GM19328 (cell line): ENCODE results near the gene ZFYVE28.
"Not testable (repeated sequence)": the region's sequence is repeated elsewhere in the genome, so short reads cannot be mapped to it uniquely, and the experiment has no call there.

Experiments
- ATAC-seq: cut with Tn5 transposase; IDR thresholded peaks from one replicate; pipeline ENCODE4 v1.9.1; 2021; ENCODE audit warnings: mild to moderate bottlenecking, moderate library complexity; ENCODE audit not compliant: unreplicated experiment

Gene ZFYVE28

GRCh38 chr4:2275546-2276251, 142.7 kb downstream of the ZFYVE28 start:
- no peak for ATAC-seq

GRCh38 chr4:2275044-2275397, 143.4 kb downstream of the ZFYVE28 start:
- not testable (repeated sequence) for ATAC-seq

- ATAC-seq = no peak
Measured at GRCh38 chr4:2274320-2275043, 144.0 kb downstream of the ZFYVE28 start.

- ATAC-seq = no peak
Measured at GRCh38 chr4:2273657-2274319, 144.7 kb downstream of the ZFYVE28 start.

GRCh38 chr4:2273221-2273620, 145.2 kb downstream of the ZFYVE28 start:
- ATAC-seq = no peak

- ATAC-seq = no peak
Measured at GRCh38 chr4:2272828-2273120, 145.7 kb downstream of the ZFYVE28 start.

GRCh38 chr4:2272026-2272827, 146.2 kb downstream of the ZFYVE28 start:
- no peak for ATAC-seq

GRCh38 chr4:2271279-2272025, 147.0 kb downstream of the ZFYVE28 start:
- no peak for ATAC-seq

GRCh38 chr4:2270341-2271165, 147.9 kb downstream of the ZFYVE28 start:
- no peak for ATAC-seq

GRCh38 chr4:2269618-2270163, 148.8 kb downstream of the ZFYVE28 start:
- ATAC-seq = no peak

GRCh38 chr4:2269206-2269531, 149.3 kb downstream of the ZFYVE28 start:
- no peak for ATAC-seq

GRCh38 chr4:2268357-2269205, 149.9 kb downstream of the ZFYVE28 start:
- ATAC-seq = no peak

GRCh38 chr4:2267841-2268240, 150.6 kb downstream of the ZFYVE28 start:
- ATAC-seq = no peak

- ATAC-seq = no peak
Measured at GRCh38 chr4:2267320-2267811, 151.1 kb downstream of the ZFYVE28 start.

- no peak for ATAC-seq
Measured at GRCh38 chr4:2266821-2267220, 151.6 kb downstream of the ZFYVE28 start.

- ATAC-seq = no peak
Measured at GRCh38 chr4:2266181-2266580, 152.3 kb downstream of the ZFYVE28 start.

- no peak for ATAC-seq
Measured at GRCh38 chr4:2265113-2266110, 153.0 kb downstream of the ZFYVE28 start.
